Measurements from ENCODE around the gene BRSK2. TPM values are rescaled to one million over a fixed set of nuclear protein-coding genes. Genes with fewer than 3 reads are reported as not detected.
"Not testable (repeated sequence)": the region's sequence is repeated elsewhere in the genome, so short reads cannot be mapped to it uniquely, and the experiment has no call there.

BRSK2 gene
- polyA plus RNA-seq, 4 donors: 0.27 to 7.9 (median 3.3) TPM; not detected in 1

DNA sequence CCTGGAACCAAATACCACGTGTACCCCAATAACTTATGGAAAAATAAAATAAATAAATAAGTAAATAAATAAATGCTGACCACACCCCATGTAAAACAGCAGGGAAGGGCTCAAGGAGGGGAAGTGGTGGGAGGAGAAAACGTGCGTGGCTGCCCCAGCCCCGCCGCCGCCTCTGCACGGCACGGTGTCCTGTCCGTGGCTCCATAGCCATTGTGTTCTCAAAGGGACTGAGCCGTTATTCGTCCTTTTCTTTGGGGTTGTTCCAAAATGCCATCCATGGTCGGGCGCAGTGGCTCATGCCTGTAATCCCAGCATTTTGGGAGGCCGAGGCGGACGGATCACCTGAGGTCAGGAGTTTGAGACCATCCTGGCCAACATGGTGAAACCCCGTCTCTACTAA is 30.8 kb upstream of the BRSK2 start:
- H3K27me3 ChIP-seq (ENCODE audit: control insufficient read depth in 3 of 3, insufficient read depth in 3 of 3, low read length in 3 of 3): peaks cover 0 to 35% (median 3%) of the 10 kb centered on the region in 3 donors
- H3K4me3 ChIP-seq (ENCODE audit: low read depth in 1 of 3, low read length in 3 of 3); H3K36me3 ChIP-seq (ENCODE audit: control insufficient read depth in 3 of 3, insufficient read depth in 2 of 3, low read depth in 1 of 3, low read length in 3 of 3); H3K4me1 ChIP-seq (ENCODE audit: control insufficient read depth in 3 of 3, insufficient read depth in 2 of 3, low read depth in 1 of 3, low read length in 2 of 3); DNase-seq; H3K27ac ChIP-seq (ENCODE audit: low read depth in 1 of 3, low read length in 2 of 3); FAIRE-seq: not testable (repeated sequence)
- WGBS, 3 donors: 87 to 91% (median 88%) methylated on average over 16 to 17 of the region's 17 CpGs
- H3K9me3 ChIP-seq (ENCODE audit: control insufficient read depth in 2 of 2, insufficient read depth in 1 of 2, low read depth in 1 of 2, low read length in 1 of 2): peaks cover 0 to 16% of the 10 kb centered on the region in 2 donors

DNA sequence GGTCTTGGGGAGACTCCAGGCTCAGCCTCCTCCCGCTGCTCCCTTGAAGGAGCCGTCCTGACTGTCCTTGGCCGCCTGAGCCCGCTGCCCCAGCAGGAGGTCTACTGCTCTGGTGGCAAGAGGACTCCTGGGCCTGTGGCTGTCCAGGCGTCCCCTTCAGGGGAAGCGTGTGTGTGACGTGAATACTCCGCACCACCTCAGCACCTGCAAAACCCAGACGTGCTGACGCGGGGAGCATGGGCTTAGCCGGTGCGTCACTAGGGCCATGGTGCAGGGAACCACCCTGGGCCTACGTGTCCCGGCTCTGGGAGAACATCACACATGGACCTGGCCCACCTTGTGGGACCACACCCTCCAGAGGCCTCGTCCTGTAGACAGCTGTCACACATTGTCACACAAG is 30.2 kb upstream of the BRSK2 start:
- DNase-seq (no peak), FAIRE-seq (no peak)
- Histone ChIP-seq H3K4me1 (ENCODE audit: control insufficient read depth in 3 of 3, insufficient read depth in 2 of 3, low read depth in 1 of 3, low read length in 2 of 3) (peaks cover 0 to 3% (median 0%) of the 10 kb centered on the region in 3 donors), H3K27ac (ENCODE audit: low read depth in 1 of 3, low read length in 2 of 3) (no peak overlapping the region), H3K4me3 (ENCODE audit: low read depth in 1 of 3, low read length in 3 of 3) (no peak overlapping the region), H3K9me3 (ENCODE audit: control insufficient read depth in 2 of 2, insufficient read depth in 1 of 2, low read depth in 1 of 2, low read length in 1 of 2) (peaks cover 0 to 19% of the 10 kb centered on the region in 2 donors), H3K36me3 (ENCODE audit: control insufficient read depth in 3 of 3, insufficient read depth in 2 of 3, low read depth in 1 of 3, low read length in 3 of 3) (no peaks in the 10 kb centered on the region), H3K27me3 (ENCODE audit: control insufficient read depth in 3 of 3, insufficient read depth in 3 of 3, low read length in 3 of 3) (peaks cover 0 to 29% (median 3%) of the 10 kb centered on the region in 3 donors)
- WGBS, 3 donors: 84 to 90% (median 84%) methylated on average over 12 to 16 of the region's 16 CpGs

GRCh38 chr11:1360181-1360834 is 29.4 kb upstream of the BRSK2 start:
- 84 to 88% (median 86%) methylated on average over 20 of the region's 20 CpGs for WGBS, 3 donors
- FAIRE-seq: no peak

GRCh38 chr11:1360835-1361357 is 28.8 kb upstream of the BRSK2 start:
- Histone ChIP-seq H3K36me3 (ENCODE audit: control insufficient read depth in 3 of 3, insufficient read depth in 2 of 3, low read depth in 1 of 3, low read length in 3 of 3) (no peaks in the 10 kb centered on the region), H3K4me1 (ENCODE audit: control insufficient read depth in 3 of 3, insufficient read depth in 2 of 3, low read depth in 1 of 3, low read length in 2 of 3) (peaks cover 0 to 3% (median 0%) of the 10 kb centered on the region in 3 donors)
- WGBS, 3 donors: 81 to 87% (median 82%) methylated on average over 16 of the region's 16 CpGs

More at GRCh38 chr11:1360181-1360834, 29.4 kb upstream of the BRSK2 start:
- H3K36me3 ChIP-seq (ENCODE audit: control insufficient read depth in 3 of 3, insufficient read depth in 2 of 3, low read depth in 1 of 3, low read length in 3 of 3): no peaks in the 10 kb centered on the region
- peaks cover 0 to 3% (median 0%) of the 10 kb centered on the region in 3 donors for H3K4me1 ChIP-seq (ENCODE audit: control insufficient read depth in 3 of 3, insufficient read depth in 2 of 3, low read depth in 1 of 3, low read length in 2 of 3)
- H3K4me3 ChIP-seq (ENCODE audit: low read depth in 1 of 3, low read length in 3 of 3): no peak overlapping the region
- H3K27me3 ChIP-seq (ENCODE audit: control insufficient read depth in 3 of 3, insufficient read depth in 3 of 3, low read length in 3 of 3): peaks cover 0 to 25% (median 3%) of the 10 kb centered on the region in 3 donors
- H3K9me3 ChIP-seq (ENCODE audit: control insufficient read depth in 2 of 2, insufficient read depth in 1 of 2, low read depth in 1 of 2, low read length in 1 of 2): peaks cover 0 to 25% of the 10 kb centered on the region in 2 donors
- no peak for DNase-seq
- H3K27ac ChIP-seq (ENCODE audit: low read depth in 1 of 3, low read length in 2 of 3): no peak overlapping the region

GRCh38 chr11:1361882-1362281 is 27.9 kb upstream of the BRSK2 start:
- WGBS, 3 donors: 68 to 72% (median 70%) methylated on average over 7 of the region's 7 CpGs
- H3K27me3 ChIP-seq (ENCODE audit: control insufficient read depth in 3 of 3, insufficient read depth in 3 of 3, low read length in 3 of 3): peaks cover 0 to 19% (median 3%) of the 10 kb centered on the region in 3 donors
- H3K4me1 ChIP-seq (ENCODE audit: control insufficient read depth in 3 of 3, insufficient read depth in 2 of 3, low read depth in 1 of 3, low read length in 2 of 3): no peaks in the 10 kb centered on the region
- no peak for FAIRE-seq
- no peak for DNase-seq
- H3K27ac ChIP-seq (ENCODE audit: low read depth in 1 of 3, low read length in 2 of 3): no peak overlapping the region
- H3K9me3 ChIP-seq (ENCODE audit: control insufficient read depth in 2 of 2, insufficient read depth in 1 of 2, low read depth in 1 of 2, low read length in 1 of 2): peaks cover 0 to 33% of the 10 kb centered on the region in 2 donors
- no peaks in the 10 kb centered on the region for H3K36me3 ChIP-seq (ENCODE audit: control insufficient read depth in 3 of 3, insufficient read depth in 2 of 3, low read depth in 1 of 3, low read length in 3 of 3)
- no peak overlapping the region for H3K4me3 ChIP-seq (ENCODE audit: low read depth in 1 of 3, low read length in 3 of 3)

More at GRCh38 chr11:1360835-1361357, 28.8 kb upstream of the BRSK2 start:
- FAIRE-seq (no peak), DNase-seq (no peak)
- Histone ChIP-seq H3K27me3 (ENCODE audit: control insufficient read depth in 3 of 3, insufficient read depth in 3 of 3, low read length in 3 of 3) (peaks cover 0 to 25% (median 3%) of the 10 kb centered on the region in 3 donors), H3K4me3 (ENCODE audit: low read depth in 1 of 3, low read length in 3 of 3) (no peak overlapping the region), H3K27ac (ENCODE audit: low read depth in 1 of 3, low read length in 2 of 3) (no peak overlapping the region), H3K9me3 (ENCODE audit: control insufficient read depth in 2 of 2, insufficient read depth in 1 of 2, low read depth in 1 of 2, low read length in 1 of 2) (peaks cover 0 to 31% of the 10 kb centered on the region in 2 donors)

DNA sequence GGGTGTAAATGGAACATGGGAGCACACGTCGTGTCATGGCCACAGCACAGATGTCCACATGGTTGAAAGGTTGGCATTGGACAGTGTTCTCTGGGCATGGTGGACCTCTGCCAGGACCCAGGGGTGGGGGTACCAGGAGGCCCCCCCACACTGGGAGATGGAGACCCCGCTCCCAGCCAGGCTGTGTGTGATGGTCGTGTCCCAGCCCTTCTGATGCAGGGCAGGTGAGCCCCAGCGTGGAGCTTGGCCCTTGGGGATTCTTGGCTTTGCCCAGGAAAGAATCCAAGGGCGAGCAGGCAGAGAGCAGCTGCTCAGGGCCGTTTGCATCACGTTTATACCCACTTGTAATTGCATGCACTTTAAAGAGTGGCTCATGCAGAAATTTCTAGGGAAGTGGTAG is 22.0 kb upstream of the BRSK2 start:
- Histone ChIP-seq H3K9me3 (ENCODE audit: control insufficient read depth in 2 of 2, insufficient read depth in 1 of 2, low read depth in 1 of 2, low read length in 1 of 2) (peaks cover 0 to 38% of the 10 kb centered on the region in 2 donors), H3K36me3 (ENCODE audit: control insufficient read depth in 3 of 3, insufficient read depth in 2 of 3, low read depth in 1 of 3, low read length in 3 of 3) (no peaks in the 10 kb centered on the region), H3K27ac (ENCODE audit: low read depth in 1 of 3, low read length in 2 of 3) (no peak overlapping the region), H3K27me3 (ENCODE audit: control insufficient read depth in 3 of 3, insufficient read depth in 3 of 3, low read length in 3 of 3) (peaks cover 0 to 10% (median under 1%) of the 10 kb centered on the region in 3 donors), H3K4me1 (ENCODE audit: control insufficient read depth in 3 of 3, insufficient read depth in 2 of 3, low read depth in 1 of 3, low read length in 2 of 3) (no peaks in the 10 kb centered on the region), H3K4me3 (ENCODE audit: low read depth in 1 of 3, low read length in 3 of 3) (no peak overlapping the region)
- FAIRE-seq (no peak), DNase-seq (no peak)
- 62 to 78% (median 69%) methylated on average over 8 of the region's 8 CpGs for WGBS, 3 donors

- H3K27ac ChIP-seq (ENCODE audit: low read depth in 1 of 3, low read length in 2 of 3): no peak overlapping the region
- no peaks in the 10 kb centered on the region for H3K36me3 ChIP-seq (ENCODE audit: control insufficient read depth in 3 of 3, insufficient read depth in 2 of 3, low read depth in 1 of 3, low read length in 3 of 3)
- no peaks in the 10 kb centered on the region for H3K4me1 ChIP-seq (ENCODE audit: control insufficient read depth in 3 of 3, insufficient read depth in 2 of 3, low read depth in 1 of 3, low read length in 2 of 3)
- H3K27me3 ChIP-seq (ENCODE audit: control insufficient read depth in 3 of 3, insufficient read depth in 3 of 3, low read length in 3 of 3): peaks cover 0 to 12% (median 0%) of the 10 kb centered on the region in 3 donors
- peaks cover 0 to 34% of the 10 kb centered on the region in 2 donors for H3K9me3 ChIP-seq (ENCODE audit: control insufficient read depth in 2 of 2, insufficient read depth in 1 of 2, low read depth in 1 of 2, low read length in 1 of 2)
- no peak for FAIRE-seq
- no peak for DNase-seq
- WGBS, 3 donors: 85% methylated on average over 9 of the region's 9 CpGs
- no peak overlapping the region for H3K4me3 ChIP-seq (ENCODE audit: low read depth in 1 of 3, low read length in 3 of 3)
Measured at GRCh38 chr11:1368216-1368615, 21.5 kb upstream of the BRSK2 start.

- FAIRE-seq (no peak), DNase-seq (no peak)
- H3K4me1 ChIP-seq (ENCODE audit: control insufficient read depth in 3 of 3, insufficient read depth in 2 of 3, low read depth in 1 of 3, low read length in 2 of 3): no peaks in the 10 kb centered on the region
- peaks cover 0 to 28% of the 10 kb centered on the region in 2 donors for H3K9me3 ChIP-seq (ENCODE audit: control insufficient read depth in 2 of 2, insufficient read depth in 1 of 2, low read depth in 1 of 2, low read length in 1 of 2)
- H3K27me3 ChIP-seq (ENCODE audit: control insufficient read depth in 3 of 3, insufficient read depth in 3 of 3, low read length in 3 of 3): peaks cover 0 to 12% (median 0%) of the 10 kb centered on the region in 3 donors
- no peak overlapping the region for H3K27ac ChIP-seq (ENCODE audit: low read depth in 1 of 3, low read length in 2 of 3)
- no peaks in the 10 kb centered on the region for H3K36me3 ChIP-seq (ENCODE audit: control insufficient read depth in 3 of 3, insufficient read depth in 2 of 3, low read depth in 1 of 3, low read length in 3 of 3)
- 73 to 85% (median 82%) methylated on average over 16 of the region's 16 CpGs for WGBS, 3 donors
- no peak overlapping the region for H3K4me3 ChIP-seq (ENCODE audit: low read depth in 1 of 3, low read length in 3 of 3)
Measured at GRCh38 chr11:1368966-1369365, 20.8 kb upstream of the BRSK2 start.

Measured in small intestine (tissue), 7 donors.